OCI-LY7 (cell line): ENCODE data around the gene RPS6KA2. TPM values are rescaled to one million over a fixed set of nuclear protein-coding genes. Genes with fewer than 3 reads are reported as not detected.

Source experiments
- BruUV-seq: library from RNA; stranded (reverse); fragments of 400-500 nt; replicated peaks from 2 replicates; lab custom pipeline; 2021; lab: Mats Ljungman, UMichigan
- CTCF ChIA-PET: fragments of 300-600 bp; sonication (Branson Sonifier 250); formaldehyde crosslinking; loops from one replicate; lab custom pipeline; 2022; ENCODE audit warnings: antibody characterized with exemption; ENCODE audit not compliant: unreplicated experiment; lab: Charles Lee
- POLR2A ChIA-PET: fragments of 300-600 bp; sonication (Branson Sonifier 250); formaldehyde crosslinking; loops from one replicate; lab custom pipeline; 2022; ENCODE audit warnings: antibody characterized with exemption; lab: Charles Lee
- DNase-seq: peaks from one replicate; pipeline ENCODE4 v3.0.0-alpha.2; 2015; ENCODE audit warnings: low spot score
- H2AFZ ChIP-seq: fragments of 200-600 bp; sonication (generic), shearing (Covaris generic); 2 replicates; pipeline ENCODE4 v1.6.1; 2014; ENCODE audit warnings: mild to moderate bottlenecking, antibody characterized with exemption, low read length, moderate library complexity
- H3K27ac ChIP-seq: fragments of 200-600 bp; sonication (generic); 2 replicates; pipeline ENCODE4 v1.5.1; 2014; ENCODE audit warnings: mixed run types, low read depth, mild to moderate bottlenecking, moderate library complexity, low read length, inconsistent platforms; ENCODE audit not compliant: poor library complexity, severe bottlenecking
- H3K36me3 ChIP-seq: fragments of 200-600 bp; sonication (generic); 2 replicates; pipeline ENCODE4 v1.6.1; 2014; ENCODE audit warnings: mild to moderate bottlenecking, antibody characterized with exemption, low read length, moderate library complexity, mixed read lengths; ENCODE audit not compliant: insufficient read depth
- H3K4me1 ChIP-seq: fragments of 200-600 bp; sonication (generic); 2 replicates; pipeline ENCODE4 v1.5.1; 2014; ENCODE audit warnings: mild to moderate bottlenecking, low read length; ENCODE audit not compliant: insufficient read depth, poor library complexity, severe bottlenecking
- H3K4me2 ChIP-seq: fragments of 200-600 bp; sonication (generic); 2 replicates; pipeline ENCODE4 v1.6.1; 2014; ENCODE audit warnings: mild to moderate bottlenecking, low read length
- H3K4me3 ChIP-seq: fragments of 200-600 bp; sonication (generic); 2 replicates; pipeline ENCODE4 v1.5.1; 2014; ENCODE audit warnings: mild to moderate bottlenecking, low read depth, low read length; ENCODE audit not compliant: poor library complexity, severe bottlenecking
- H3K79me2 ChIP-seq: fragments of 200-600 bp; sonication (generic); 2 replicates; pipeline ENCODE4 v1.6.1; 2016; ENCODE audit warnings: low read depth, mild to moderate bottlenecking, low read length, moderate library complexity, mixed read lengths; ENCODE audit not compliant: insufficient read depth
- H3K9me2 ChIP-seq: fragments of 200-600 bp; sonication (generic); 2 replicates; pipeline ENCODE4 v1.6.1; 2016; ENCODE audit warnings: mild to moderate bottlenecking, low read length, mixed read lengths; ENCODE audit not compliant: insufficient read depth
- H3K9me3 ChIP-seq: fragments of 200-600 bp; sonication (generic); 2 replicates; pipeline ENCODE4 v1.6.1; 2014; ENCODE audit warnings: mild to moderate bottlenecking, mixed run types, low read length, mixed read lengths
- H4K20me1 ChIP-seq: fragments of 200-600 bp; sonication (generic); 2 replicates; pipeline ENCODE4 v1.6.1; 2014; ENCODE audit warnings: mild to moderate bottlenecking, antibody characterized with exemption, low read length, moderate library complexity, mixed read lengths; ENCODE audit not compliant: insufficient read depth
- EZH2phosphoT487 ChIP-seq: fragments of 200-600 bp; sonication (generic); IDR thresholded peaks from 2 replicates; pipeline ENCODE4 v1.6.1; 2018; ENCODE audit warnings: low read depth, borderline replicate concordance, mild to moderate bottlenecking, mixed run types, antibody characterized with exemption, low read length, moderate library complexity, mixed read lengths
- intact Hi-C: fragments of 100-400 bp; cut with micrococcal nuclease; formaldehyde crosslinking; loops from one replicate; pipeline ENCODE4 v1.10.0; 2022; ENCODE audit not compliant: unreplicated experiment
- total RNA-seq, 2 experiments: library from RNA; depleted of rRNA in 1 of 2; stranded (reverse); fragments of >200 nt in 1 of 2; shearing (Covaris generic) in 1 of 2; gene quantifications; 2 replicates each; pipeline ENCODE4 v1.2.3, GENCODE V29; 2014 to 2022
- TF ChIP-seq, protein P1 (sequence below): fragments of 200-600 bp; sonication (generic); conservative IDR thresholded peaks from 2 replicates; pipeline ENCODE4 v1.5.1; 2014; ENCODE audit warnings: mild to moderate bottlenecking, antibody characterized with exemption, low read length, moderate library complexity, mixed read lengths

The RPS6KA2 gene
- total RNA-seq, 2 experiments from 2014 or later, result 0.69 to 1.9 TPM

DNA sequence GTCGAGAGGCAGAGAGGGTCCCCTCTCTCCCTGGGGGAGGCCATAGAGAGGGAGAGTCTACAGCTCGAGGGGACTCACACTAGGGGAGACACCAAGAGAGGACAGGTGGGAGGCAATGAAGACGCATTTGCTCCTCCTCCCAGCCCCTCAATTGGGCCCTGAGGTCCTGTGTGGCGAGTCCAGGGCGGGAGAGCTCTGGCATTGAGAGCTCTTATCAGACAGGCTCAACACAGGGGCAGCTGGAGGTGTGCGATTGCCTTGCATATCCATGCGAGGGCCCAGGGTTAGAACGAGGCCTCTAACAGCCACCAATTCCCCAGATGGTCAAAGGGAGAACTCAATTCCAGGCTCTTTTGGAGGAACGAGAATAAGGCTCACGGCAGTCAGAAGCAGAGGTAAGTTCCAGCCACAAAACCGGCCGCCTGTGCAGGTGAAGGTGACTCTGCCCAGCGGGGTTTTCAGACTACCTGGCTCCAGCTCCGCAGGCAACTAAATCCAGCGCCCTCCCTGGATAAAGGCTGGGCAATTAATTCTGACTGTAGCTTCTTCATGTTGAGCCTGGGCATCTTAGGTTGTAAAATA lies 150.3 kb downstream of the RPS6KA2 start:
- intact Hi-C loops, result no loop called here
- Histone ChIP-seq H3K9me3 (no peaks in the 10 kb centered on the region), H3K27ac (no peak overlapping the region), H3K79me2 (no peaks in the 10 kb centered on the region), H3K9me2 (no peaks in the 10 kb centered on the region), H2AFZ (no peak overlapping the region), H3K4me1 (no peaks in the 10 kb centered on the region), H3K36me3 (no peaks in the 10 kb centered on the region), H4K20me1 (no peaks in the 10 kb centered on the region), H3K4me3 (no peak overlapping the region), H3K4me2 (no peak overlapping the region)
- BruUV-seq, result no TSS peak
- CTCF ChIA-PET, result no interaction called here
- POLR2A ChIA-PET, result interaction anchor here (0.6 to 1.2 kb wide), 4 partner anchors 8 to 76 kb away, joined by 3 to 4 read pairs (median 3); no protein-coding TSS in a partner anchor
- no peak for TF ChIP-seq EZH2phosphoT487
- TF ChIP-seq, protein P1, sequence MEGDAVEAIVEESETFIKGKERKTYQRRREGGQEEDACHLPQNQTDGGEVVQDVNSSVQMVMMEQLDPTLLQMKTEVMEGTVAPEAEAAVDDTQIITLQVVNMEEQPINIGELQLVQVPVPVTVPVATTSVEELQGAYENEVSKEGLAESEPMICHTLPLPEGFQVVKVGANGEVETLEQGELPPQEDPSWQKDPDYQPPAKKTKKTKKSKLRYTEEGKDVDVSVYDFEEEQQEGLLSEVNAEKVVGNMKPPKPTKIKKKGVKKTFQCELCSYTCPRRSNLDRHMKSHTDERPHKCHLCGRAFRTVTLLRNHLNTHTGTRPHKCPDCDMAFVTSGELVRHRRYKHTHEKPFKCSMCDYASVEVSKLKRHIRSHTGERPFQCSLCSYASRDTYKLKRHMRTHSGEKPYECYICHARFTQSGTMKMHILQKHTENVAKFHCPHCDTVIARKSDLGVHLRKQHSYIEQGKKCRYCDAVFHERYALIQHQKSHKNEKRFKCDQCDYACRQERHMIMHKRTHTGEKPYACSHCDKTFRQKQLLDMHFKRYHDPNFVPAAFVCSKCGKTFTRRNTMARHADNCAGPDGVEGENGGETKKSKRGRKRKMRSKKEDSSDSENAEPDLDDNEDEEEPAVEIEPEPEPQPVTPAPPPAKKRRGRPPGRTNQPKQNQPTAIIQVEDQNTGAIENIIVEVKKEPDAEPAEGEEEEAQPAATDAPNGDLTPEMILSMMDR, result no peak
- no peak for DNase-seq

DNA sequence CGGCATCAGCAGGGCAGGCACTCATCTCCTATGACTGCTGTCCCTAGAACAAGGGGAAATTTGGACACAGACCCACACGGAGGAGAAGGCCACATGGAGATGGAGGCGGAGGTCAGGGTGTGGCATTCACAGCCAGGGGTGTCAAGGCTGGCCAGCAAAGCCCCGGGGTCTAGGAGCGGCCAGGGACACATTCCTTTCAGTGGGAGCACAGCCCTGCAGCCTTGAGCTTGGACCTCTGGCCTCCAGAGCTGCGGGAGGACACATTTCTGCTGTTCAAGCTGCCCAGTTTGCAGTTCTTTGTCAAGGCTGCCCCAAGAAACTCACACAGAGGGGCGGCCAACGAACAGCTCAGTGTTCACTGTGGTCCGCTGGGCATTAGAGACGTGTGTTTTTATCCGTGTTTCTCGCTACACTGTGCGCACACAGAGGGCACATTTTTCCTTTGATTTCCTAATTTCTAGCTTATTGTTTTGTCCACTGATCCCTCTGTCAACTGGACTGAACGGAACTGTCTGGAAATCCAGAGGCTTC lies 150.9 kb downstream of the RPS6KA2 start:
- Histone ChIP-seq H3K79me2 (no peaks in the 10 kb centered on the region), H3K4me2 (no peak overlapping the region), H2AFZ (no peak overlapping the region), H3K27ac (no peak overlapping the region), H3K4me1 (no peaks in the 10 kb centered on the region), H3K9me2 (no peaks in the 10 kb centered on the region), H3K9me3 (no peaks in the 10 kb centered on the region), H4K20me1 (no peaks in the 10 kb centered on the region), H3K4me3 (no peak overlapping the region), H3K36me3 (no peaks in the 10 kb centered on the region)
- CTCF ChIA-PET, result no interaction called here
- POLR2A ChIA-PET, result interaction anchor here (0.6 to 1.2 kb wide), 2 partner anchors 7 to 76 kb away, joined by 3 read pairs; no protein-coding TSS in a partner anchor
- TF ChIP-seq, protein P1, result no peak
- no peak for TF ChIP-seq EZH2phosphoT487
- BruUV-seq, result no TSS peak
- no peak for DNase-seq
- intact Hi-C loops, result no loop called here
